Measurements from ENCODE around the gene KLHL24.
"Not testable (repeated sequence)": the region's sequence is repeated elsewhere in the genome, so short reads cannot be mapped to it uniquely, and the experiment has no call there.

The KLHL24 gene

GRCh38 chr3:183692436-183692835 lies 57.0 kb downstream of the KLHL24 start:
- Histone ChIP-seq H3K4me3 (ENCODE audit: insufficient read depth, low read depth, low read length) (no peak overlapping the region), H3K27me3 (ENCODE audit: control insufficient read depth, insufficient read depth, low read length, poor library complexity, severe bottlenecking) (no peaks in the 10 kb centered on the region), H3K9me3 (ENCODE audit: control insufficient read depth, low read length) (no peaks in the 10 kb centered on the region), H3K4me1 (ENCODE audit: control insufficient read depth, insufficient read depth, low read length) (no peaks in the 10 kb centered on the region), H3K36me3 (ENCODE audit: control insufficient read depth, insufficient read depth, low read length) (no peaks in the 10 kb centered on the region), H3K27ac (ENCODE audit: insufficient read depth, low read depth, low read length, poor library complexity, severe bottlenecking) (no peak overlapping the region)
- WGBS, 2 experiments = 91 to 95% methylated on average over 10 of the region's 10 CpGs

- Histone ChIP-seq H3K27ac (ENCODE audit: insufficient read depth, low read depth, low read length, poor library complexity, severe bottlenecking) (no peak overlapping the region), H3K36me3 (ENCODE audit: control insufficient read depth, insufficient read depth, low read length) (no peaks in the 10 kb centered on the region), H3K4me1 (ENCODE audit: control insufficient read depth, insufficient read depth, low read length) (peaks cover 7% of the 10 kb centered on the region), H3K27me3 (ENCODE audit: control insufficient read depth, insufficient read depth, low read length, poor library complexity, severe bottlenecking) (no peaks in the 10 kb centered on the region), H3K4me3 (ENCODE audit: insufficient read depth, low read depth, low read length) (no peak overlapping the region), H3K9me3 (ENCODE audit: control insufficient read depth, low read length) (no peaks in the 10 kb centered on the region)
- WGBS, 2 experiments = 95% methylated on average over 7 of the region's 7 CpGs
Observed at GRCh38 chr3:183695569-183696364, 60.3 kb downstream of the KLHL24 start.

- H3K27me3 ChIP-seq (ENCODE audit: control insufficient read depth, insufficient read depth, low read length, poor library complexity, severe bottlenecking) = no peaks in the 10 kb centered on the region
- no peak overlapping the region for H3K27ac ChIP-seq (ENCODE audit: insufficient read depth, low read depth, low read length, poor library complexity, severe bottlenecking)
- no peaks in the 10 kb centered on the region for H3K9me3 ChIP-seq (ENCODE audit: control insufficient read depth, low read length)
- 52 to 53% methylated on average over 4 of the region's 4 CpGs for WGBS, 2 experiments
- peaks cover 7% of the 10 kb centered on the region for H3K4me1 ChIP-seq (ENCODE audit: control insufficient read depth, insufficient read depth, low read length)
- peak overlapping the region; percentile 99 for H3K4me3 ChIP-seq (ENCODE audit: insufficient read depth, low read depth, low read length)
- H3K36me3 ChIP-seq (ENCODE audit: control insufficient read depth, insufficient read depth, low read length) = no peaks in the 10 kb centered on the region
Observed at GRCh38 chr3:183697123-183697609, 61.7 kb downstream of the KLHL24 start.

DNA sequence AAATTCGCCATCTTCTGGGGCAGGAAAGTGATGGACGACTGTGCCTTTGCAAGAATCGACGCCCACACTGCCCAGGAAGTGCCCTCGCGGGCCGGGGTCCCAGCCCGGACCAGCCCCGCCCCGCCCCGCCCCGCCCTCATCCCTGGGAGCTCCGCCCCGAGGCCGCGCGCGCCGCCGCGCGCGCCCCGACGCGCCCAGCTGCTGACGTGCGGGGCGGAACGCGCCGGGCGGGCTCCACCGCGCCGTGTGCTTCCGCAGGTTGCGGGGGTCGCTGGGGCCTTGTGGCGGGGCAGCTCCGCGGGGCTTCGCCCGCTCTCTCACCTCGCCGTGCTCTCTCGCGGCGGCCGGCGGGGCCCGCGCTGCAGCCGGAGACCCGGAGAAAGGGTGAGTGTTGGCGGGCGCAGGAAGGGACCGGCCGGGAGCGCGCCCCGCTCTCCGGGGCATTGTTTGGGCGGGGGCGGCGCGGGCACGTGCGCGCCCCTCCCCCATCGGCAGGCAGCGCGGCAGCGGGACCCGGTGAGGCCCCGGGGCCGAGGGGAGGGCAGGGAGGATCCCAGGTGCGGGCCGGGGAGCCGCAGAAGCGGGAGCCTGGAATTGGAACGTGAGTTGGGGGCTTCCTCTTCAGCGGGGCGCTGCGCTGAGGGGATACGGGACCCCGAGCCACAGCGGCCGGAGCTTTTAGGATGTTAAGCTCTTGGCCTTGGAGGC lies 62.3 kb downstream of the KLHL24 start, which contains the start of gene YEATS2:
YEATS2 (plus strand) TSS at position 188 of the 708 bp plus-strand sequence. CDS start 17,366 bp downstream, outside the sequence.
- no peaks in the 10 kb centered on the region for H3K9me3 ChIP-seq (ENCODE audit: control insufficient read depth, low read length)
- H3K4me1 ChIP-seq (ENCODE audit: control insufficient read depth, insufficient read depth, low read length) = peaks cover 7% of the 10 kb centered on the region
- no peaks in the 10 kb centered on the region for H3K36me3 ChIP-seq (ENCODE audit: control insufficient read depth, insufficient read depth, low read length)
- 0% methylated on average over 89 of the region's 89 CpGs for WGBS, 2 experiments
- no peaks in the 10 kb centered on the region for H3K27me3 ChIP-seq (ENCODE audit: control insufficient read depth, insufficient read depth, low read length, poor library complexity, severe bottlenecking)
- H3K27ac ChIP-seq (ENCODE audit: insufficient read depth, low read depth, low read length, poor library complexity, severe bottlenecking) = peak within 1 kb of the TSS; percentile 85
- peak within 1 kb of the TSS; percentile 99 for H3K4me3 ChIP-seq (ENCODE audit: insufficient read depth, low read depth, low read length)

DNA sequence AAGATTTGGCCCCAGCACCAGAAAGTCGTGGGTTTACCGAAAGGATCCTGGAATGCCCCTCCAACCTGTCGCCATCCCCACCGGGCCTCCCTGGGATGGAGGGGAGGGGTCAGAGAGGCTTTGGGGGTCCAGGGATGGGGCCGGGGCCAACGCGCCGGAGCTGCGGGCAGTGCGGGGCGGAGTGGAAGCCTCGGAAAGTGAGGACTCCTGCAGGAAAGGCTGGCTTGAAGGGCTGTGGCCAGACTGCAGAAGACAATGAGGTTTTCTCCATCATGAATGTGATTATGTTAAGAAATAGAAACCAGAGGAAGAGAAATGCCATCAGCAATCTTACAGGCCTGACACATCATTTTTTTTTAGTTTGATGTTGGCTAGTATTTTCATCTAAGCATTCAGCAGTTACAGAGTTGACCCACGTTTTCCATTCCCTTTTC lies 62.9 kb downstream of the KLHL24 start:
- peak overlapping the region; percentile 85 for H3K27ac ChIP-seq (ENCODE audit: insufficient read depth, low read depth, low read length, poor library complexity, severe bottlenecking)
- WGBS, 2 experiments = 0 to 1% methylated on average over 12 of the region's 13 CpGs
- no peaks in the 10 kb centered on the region for H3K27me3 ChIP-seq (ENCODE audit: control insufficient read depth, insufficient read depth, low read length, poor library complexity, severe bottlenecking)
- H3K4me3 ChIP-seq (ENCODE audit: insufficient read depth, low read depth, low read length) = peak overlapping the region; percentile 99
- peaks cover 7% of the 10 kb centered on the region for H3K4me1 ChIP-seq (ENCODE audit: control insufficient read depth, insufficient read depth, low read length)
- no peaks in the 10 kb centered on the region for H3K36me3 ChIP-seq (ENCODE audit: control insufficient read depth, insufficient read depth, low read length)
- H3K9me3 ChIP-seq (ENCODE audit: control insufficient read depth, low read length) = no peaks in the 10 kb centered on the region

DNA sequence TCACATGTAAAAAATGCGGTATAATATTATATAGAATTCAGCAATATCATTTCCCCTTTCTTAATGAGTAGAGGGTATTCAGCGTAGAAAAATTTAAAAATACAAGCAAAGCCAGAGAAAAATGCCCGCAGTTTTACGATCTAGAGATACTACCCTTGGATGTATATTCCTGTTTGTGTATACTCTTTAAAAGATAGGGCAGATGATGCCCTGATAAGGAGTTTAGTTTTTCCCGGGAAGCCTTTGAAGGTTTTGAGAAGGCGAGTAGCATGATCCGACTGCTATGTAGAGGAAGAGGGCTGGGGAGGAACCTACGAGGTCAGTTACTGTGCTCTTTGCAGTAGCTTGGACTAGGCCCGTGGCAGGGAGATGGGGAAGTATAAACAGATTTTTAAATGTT lies 63.3 kb downstream of the KLHL24 start:
- Histone ChIP-seq H3K27ac (ENCODE audit: insufficient read depth, low read depth, low read length, poor library complexity, severe bottlenecking) (no peak overlapping the region), H3K36me3 (ENCODE audit: control insufficient read depth, insufficient read depth, low read length) (no peaks in the 10 kb centered on the region), H3K4me1 (ENCODE audit: control insufficient read depth, insufficient read depth, low read length) (peaks cover 7% of the 10 kb centered on the region), H3K27me3 (ENCODE audit: control insufficient read depth, insufficient read depth, low read length, poor library complexity, severe bottlenecking) (no peaks in the 10 kb centered on the region), H3K4me3 (ENCODE audit: insufficient read depth, low read depth, low read length) (peak overlapping the region; percentile 99), H3K9me3 (ENCODE audit: control insufficient read depth, low read length) (no peaks in the 10 kb centered on the region)
- WGBS, 2 experiments = 2 to 3% methylated on average over 7 to 8 of the region's 9 CpGs

DNA sequence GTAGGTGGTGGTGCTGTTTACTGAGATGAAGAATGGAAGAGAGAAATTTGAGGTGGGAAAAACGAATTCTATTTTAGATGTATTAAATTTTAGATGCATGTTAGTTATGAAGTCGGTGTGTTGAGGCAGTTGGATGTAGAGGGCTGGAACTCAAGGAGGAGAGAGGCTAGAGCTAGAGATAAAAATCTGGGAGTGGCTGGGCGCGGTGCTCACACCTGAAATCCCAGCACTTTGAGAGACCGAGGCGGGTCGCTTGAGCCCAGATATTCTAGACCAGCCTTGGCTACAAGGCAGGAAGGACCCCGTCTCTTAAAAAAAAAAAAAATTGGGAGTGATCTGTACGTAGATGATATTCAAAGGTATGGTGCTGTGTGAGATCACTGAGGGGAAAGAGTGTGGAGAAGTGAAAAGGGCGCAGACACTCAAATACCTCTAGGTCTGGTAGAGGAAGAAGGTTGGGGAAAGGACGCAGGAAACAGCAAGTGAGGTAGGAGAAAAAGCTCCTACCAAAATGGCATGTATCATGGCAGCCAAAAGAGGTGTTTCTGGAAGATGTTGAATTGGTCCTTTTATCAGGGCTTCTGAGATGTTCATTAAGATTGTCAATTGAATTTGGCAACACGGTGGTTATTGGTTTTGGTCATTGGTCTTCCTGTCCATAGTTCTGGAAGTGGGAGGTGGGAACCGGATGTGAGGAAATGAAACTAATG lies 64.0 kb downstream of the KLHL24 start:
- peak overlapping the region; percentile 99 for H3K4me3 ChIP-seq (ENCODE audit: insufficient read depth, low read depth, low read length)
- H3K9me3 ChIP-seq (ENCODE audit: control insufficient read depth, low read length) = no peaks in the 10 kb centered on the region
- 25 to 28% methylated on average over 13 of the region's 13 CpGs for WGBS, 2 experiments
- H3K27me3 ChIP-seq (ENCODE audit: control insufficient read depth, insufficient read depth, low read length, poor library complexity, severe bottlenecking) = no peaks in the 10 kb centered on the region
- peaks cover 7% of the 10 kb centered on the region for H3K4me1 ChIP-seq (ENCODE audit: control insufficient read depth, insufficient read depth, low read length)
- H3K27ac ChIP-seq (ENCODE audit: insufficient read depth, low read depth, low read length, poor library complexity, severe bottlenecking) = no peak overlapping the region
- H3K36me3 ChIP-seq (ENCODE audit: control insufficient read depth, insufficient read depth, low read length) = no peaks in the 10 kb centered on the region

DNA sequence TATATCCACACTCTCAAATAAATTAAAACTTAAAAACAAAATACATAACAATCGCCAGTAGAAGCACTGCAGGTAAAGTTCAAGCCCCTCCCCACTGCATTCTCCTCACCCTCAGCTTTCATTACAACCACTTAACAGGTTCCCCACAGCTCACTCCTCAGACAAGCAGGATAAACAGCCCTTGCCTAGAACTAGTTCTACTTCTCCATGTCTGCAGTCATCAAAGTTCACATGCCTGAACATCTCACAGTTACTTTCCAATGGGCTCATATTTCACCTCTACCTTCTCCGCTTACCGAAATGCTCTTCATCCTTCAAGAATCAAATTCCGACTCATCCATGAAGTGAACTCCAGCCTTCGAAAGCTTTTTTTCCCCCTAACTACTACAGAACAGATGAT lies 66.3 kb downstream of the KLHL24 start:
- no peaks in the 10 kb centered on the region for H3K9me3 ChIP-seq (ENCODE audit: control insufficient read depth, low read length)
- H3K36me3 ChIP-seq (ENCODE audit: control insufficient read depth, insufficient read depth, low read length) = no peaks in the 10 kb centered on the region
- H3K4me1 ChIP-seq (ENCODE audit: control insufficient read depth, insufficient read depth, low read length) = peaks cover 7% of the 10 kb centered on the region
- 91% methylated on average over 5 of the region's 5 CpGs for WGBS, 2 experiments
- H3K27ac ChIP-seq (ENCODE audit: insufficient read depth, low read depth, low read length, poor library complexity, severe bottlenecking) = no peak overlapping the region
- no peak overlapping the region for H3K4me3 ChIP-seq (ENCODE audit: insufficient read depth, low read depth, low read length)
- H3K27me3 ChIP-seq (ENCODE audit: control insufficient read depth, insufficient read depth, low read length, poor library complexity, severe bottlenecking) = no peaks in the 10 kb centered on the region

GRCh38 chr3:183703892-183704291 lies 68.5 kb downstream of the KLHL24 start:
- not testable (repeated sequence) for H3K27me3 ChIP-seq (ENCODE audit: control insufficient read depth, insufficient read depth, low read length, poor library complexity, severe bottlenecking); H3K36me3 ChIP-seq (ENCODE audit: control insufficient read depth, insufficient read depth, low read length); H3K4me1 ChIP-seq (ENCODE audit: control insufficient read depth, insufficient read depth, low read length); H3K4me3 ChIP-seq (ENCODE audit: insufficient read depth, low read depth, low read length); H3K9me3 ChIP-seq (ENCODE audit: control insufficient read depth, low read length)
- peak overlapping the region; percentile 8 for H3K27ac ChIP-seq (ENCODE audit: insufficient read depth, low read depth, low read length, poor library complexity, severe bottlenecking)
- 94% methylated on average over 5 to 6 of the region's 6 CpGs for WGBS, 2 experiments

DNA sequence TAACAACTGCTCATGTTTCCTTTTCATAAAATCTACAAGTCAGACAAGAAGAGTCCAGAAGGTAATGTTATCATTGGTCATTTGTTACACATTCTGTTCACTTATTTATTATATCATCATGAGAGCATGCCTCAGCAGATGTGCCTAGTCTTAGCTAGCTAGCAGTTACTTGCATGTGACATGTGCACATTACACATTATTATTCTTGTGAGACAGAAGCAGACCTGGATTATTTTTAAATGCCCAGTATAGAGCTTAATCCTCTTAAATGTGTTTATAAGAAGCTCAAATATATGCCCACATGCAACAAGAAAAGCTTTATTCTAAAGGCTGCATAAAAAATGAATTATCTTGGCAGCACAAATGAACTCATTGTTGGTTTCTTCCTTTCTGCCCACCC lies 74.8 kb downstream of the KLHL24 start:
- Histone ChIP-seq H3K4me1 (ENCODE audit: control insufficient read depth, insufficient read depth, low read length) (no peaks in the 10 kb centered on the region), H3K27ac (ENCODE audit: insufficient read depth, low read depth, low read length, poor library complexity, severe bottlenecking) (no peak overlapping the region), H3K4me3 (ENCODE audit: insufficient read depth, low read depth, low read length) (no peak overlapping the region), H3K9me3 (ENCODE audit: control insufficient read depth, low read length) (no peaks in the 10 kb centered on the region), H3K36me3 (ENCODE audit: control insufficient read depth, insufficient read depth, low read length) (no peaks in the 10 kb centered on the region), H3K27me3 (ENCODE audit: control insufficient read depth, insufficient read depth, low read length, poor library complexity, severe bottlenecking) (no peaks in the 10 kb centered on the region)
